IMR-90 (cell line): ENCODE results near the gene TAOK1. TPM values are rescaled to one million over a fixed set of nuclear protein-coding genes. Genes with fewer than 3 reads are reported as not detected.

Source experiments
- ATAC-seq: fragments of 200-7000 bp; cut with Tn5 transposase; 2 replicates; pipeline ENCODE4 v1.9.1; 2020; ENCODE audit warnings: low read depth, mild to moderate bottlenecking, moderate library complexity
- BruUV-seq: library from RNA; stranded (reverse); fragments of 400-500 nt; replicated peaks from 2 replicates; lab custom pipeline; 2021; lab: Mats Ljungman, UMichigan
- CTCF ChIA-PET: fragments of 300-600 bp; formaldehyde crosslinking; extraction: SDS; loops from one replicate; lab custom pipeline; 2021; ENCODE audit warnings: antibody characterized with exemption; lab: Yijun Ruan, JAX
- POLR2A ChIA-PET: fragments of 300-600 bp; sonication (Branson Sonifier 250); formaldehyde crosslinking; loops from one replicate; lab custom pipeline; 2022; ENCODE audit warnings: antibody characterized with exemption; ENCODE audit not compliant: unreplicated experiment; lab: Charles Lee
- DNase-seq: peaks from one replicate; pipeline ENCODE4 v3.0.0; 2013
- H2AFZ ChIP-seq: replicated peaks from 2 replicates; pipeline ENCODE3; 2013; ENCODE audit warnings: low read length, mild to moderate bottlenecking; ENCODE audit not compliant: poor library complexity
- H2AK5ac ChIP-seq: 2 replicates; pipeline ENCODE4 v1.6.1; 2013; ENCODE audit warnings: low read depth, low read length, inconsistent platforms
- H2AK9ac ChIP-seq: replicated peaks from 2 replicates; pipeline ENCODE3; 2013; ENCODE audit warnings: mild to moderate bottlenecking, low read depth, low read length, moderate library complexity; ENCODE audit not compliant: poor library complexity
- H2BK120ac ChIP-seq: 2 replicates; pipeline ENCODE4 v1.6.1; 2013; ENCODE audit warnings: low read depth, low read length, inconsistent platforms
- H2BK15ac ChIP-seq: 3 replicates; pipeline ENCODE4 v1.6.1; 2013; ENCODE audit warnings: low read depth, low read length, inconsistent platforms
- H2BK20ac ChIP-seq: 2 replicates; pipeline ENCODE4 v1.6.1; 2013; ENCODE audit warnings: low read depth, mild to moderate bottlenecking, inconsistent platforms, low read length, moderate library complexity
- H2BK5ac ChIP-seq: 2 replicates; pipeline ENCODE4 v1.6.1; 2013; ENCODE audit warnings: mild to moderate bottlenecking, low read depth, low read length, inconsistent platforms; ENCODE audit not compliant: poor library complexity, severe bottlenecking
- H3K14ac ChIP-seq: replicated peaks from 2 replicates; pipeline ENCODE4 v1.6.1; 2013; ENCODE audit warnings: low read depth, low read length, inconsistent platforms
- H3K18ac ChIP-seq: 2 replicates; pipeline ENCODE4 v1.6.1; 2013; ENCODE audit warnings: low read depth, low read length, control low read depth
- H3K23ac ChIP-seq: 2 replicates; pipeline ENCODE4 v1.6.1; 2013; ENCODE audit warnings: low read depth, low read length, inconsistent platforms
- H3K27ac ChIP-seq: 2 replicates; pipeline ENCODE4 v1.5.1; 2013; ENCODE audit warnings: mild to moderate bottlenecking, control low read depth, low read length; ENCODE audit not compliant: insufficient read depth
- H3K27me3 ChIP-seq: 2 replicates; pipeline ENCODE4 v1.6.1; 2013; ENCODE audit warnings: low read length; ENCODE audit not compliant: control insufficient read depth, insufficient read depth
- H3K36me3 ChIP-seq: 2 replicates; pipeline ENCODE4 v1.6.1; 2013; ENCODE audit warnings: low read length, mixed read lengths; ENCODE audit not compliant: control insufficient read depth, insufficient read depth
- H3K4ac ChIP-seq: 2 replicates; pipeline ENCODE4 v1.6.1; 2013; ENCODE audit warnings: low read depth, low read length, inconsistent platforms
- H3K4me1 ChIP-seq: 2 replicates; pipeline ENCODE4 v1.6.1; 2013; ENCODE audit warnings: low read length, mixed read lengths; ENCODE audit not compliant: control insufficient read depth, insufficient read depth
- H3K4me2 ChIP-seq: 2 replicates; pipeline ENCODE4 v1.6.1; 2013; ENCODE audit warnings: low read depth, mild to moderate bottlenecking, control low read depth, low read length, moderate library complexity
- H3K4me3 ChIP-seq: 2 replicates; pipeline ENCODE4 v1.5.1; 2013; ENCODE audit warnings: low read depth, mild to moderate bottlenecking, control low read depth, low read length, moderate library complexity; ENCODE audit not compliant: insufficient read depth
- H3K56ac ChIP-seq: 2 replicates; pipeline ENCODE4 v1.6.1; 2013; ENCODE audit warnings: low read length, inconsistent platforms; ENCODE audit not compliant: insufficient read depth; ENCODE audit errors: extremely low read depth
- H3K79me1 ChIP-seq, 2 experiments: 2 replicates each; pipeline ENCODE4 v1.6.1; 2013; ENCODE audit warnings: low read length in 2 of 2, inconsistent platforms in 1 of 2, low read depth in 1 of 2
- H3K9ac ChIP-seq: 2 replicates; pipeline ENCODE4 v1.6.1; 2013; ENCODE audit warnings: low read depth, low read length, control low read depth
- H3K9me1 ChIP-seq: 2 replicates; pipeline ENCODE4 v1.6.1; 2013; ENCODE audit warnings: low read length, inconsistent platforms; ENCODE audit not compliant: insufficient read depth
- H3K9me3 ChIP-seq: 2 replicates; pipeline ENCODE4 v1.6.1; 2013; ENCODE audit warnings: low read length; ENCODE audit not compliant: control insufficient read depth, insufficient read depth
- H4K20me1 ChIP-seq: 2 replicates; pipeline ENCODE4 v1.6.1; 2013; ENCODE audit warnings: low read length, inconsistent platforms; ENCODE audit not compliant: insufficient read depth
- H4K5ac ChIP-seq: 2 replicates; pipeline ENCODE4 v1.6.1; 2013; ENCODE audit warnings: mild to moderate bottlenecking, low read depth, low read length, control low read depth
- H4K8ac ChIP-seq, 2 experiments: 2 replicates each; pipeline ENCODE4 v1.6.1; 2013; ENCODE audit warnings: low read depth in 2 of 2, low read length in 2 of 2, control low read depth in 1 of 2, inconsistent platforms in 1 of 2
- H4K91ac ChIP-seq: 2 replicates; pipeline ENCODE4 v1.6.1; 2013; ENCODE audit warnings: low read depth, low read length, inconsistent platforms; ENCODE audit not compliant: insufficient read depth
- BHLHE40 ChIP-seq: fragments of 150-350 bp; IDR thresholded peaks from 2 replicates; pipeline ENCODE4 v1.6.1; 2016; ENCODE audit warnings: mild to moderate bottlenecking, low read depth, low read length
- CTCF ChIP-seq: conservative IDR thresholded peaks from 2 replicates; pipeline ENCODE4 v1.5.1; 2012; ENCODE audit warnings: mild to moderate bottlenecking, low read depth, low read length, improper control_type of control experiment
- MXI1 ChIP-seq: IDR thresholded peaks from 2 replicates; pipeline ENCODE4 v1.6.1; 2012; ENCODE audit warnings: low read depth, mild to moderate bottlenecking, low read length, moderate library complexity, borderline replicate concordance
- USF2 ChIP-seq: fragments of 150-350 bp; IDR thresholded peaks from 2 replicates; pipeline ENCODE4 v1.6.1; 2017; ENCODE audit warnings: mild to moderate bottlenecking, antibody characterized with exemption, low read length, low read depth
- WGBS, 2 experiments: methylation state at CpG; one replicate each; pipeline versions ENCODE4 v1.1.5 to v1.1.7; 2013; ENCODE audit warnings: missing lambda C conversion rate in 2 of 2; ENCODE audit not compliant: insufficient read length in 1 of 2; ENCODE audit errors: extremely low coverage in 2 of 2; 5-methylcytosine and 5-hydroxymethylcytosine counted together
- dilution Hi-C: fragments of 300-500 bp; cut with HindIII; formaldehyde crosslinking; loops from one replicate; pipeline ENCODE4 v1.14.3; 2018; ENCODE audit warnings: low sequenced_read_pairs; ENCODE audit not compliant: unreplicated experiment
- in situ Hi-C: fragments of 300-500 bp; cut with MboI; formaldehyde crosslinking; loops from 3 replicates; pipeline ENCODE4 v1.14.3; 2019; ENCODE audit warnings: low sequenced_read_pairs, inconsistent platforms, mixed read lengths
- intact Hi-C: fragments of 100-400 bp; cut with micrococcal nuclease; formaldehyde crosslinking; loops from 2 replicates; pipeline ENCODE4 v1.10.0; 2022
- polyA plus RNA-seq, 3 experiments: library from polyadenylated mRNA; depleted of rRNA; stranded (reverse); fragments of >200 nt; gene quantifications; 2 replicates each; pipeline ENCODE4 v1.2.3, GENCODE V29; 2012; ENCODE audit warnings: low replicate concordance in 1 of 3
- total RNA-seq: library from RNA; depleted of rRNA; stranded (reverse); fragments of >200 nt; gene quantifications from 2 replicates; pipeline ENCODE4 v1.2.3, GENCODE V29; 2012

Gene TAOK1
- total and polyA plus RNA-seq, 2 of the 4 experiments (the other 2 are of a cell fraction) = 9.8 to 91.8 TPM

DNA sequence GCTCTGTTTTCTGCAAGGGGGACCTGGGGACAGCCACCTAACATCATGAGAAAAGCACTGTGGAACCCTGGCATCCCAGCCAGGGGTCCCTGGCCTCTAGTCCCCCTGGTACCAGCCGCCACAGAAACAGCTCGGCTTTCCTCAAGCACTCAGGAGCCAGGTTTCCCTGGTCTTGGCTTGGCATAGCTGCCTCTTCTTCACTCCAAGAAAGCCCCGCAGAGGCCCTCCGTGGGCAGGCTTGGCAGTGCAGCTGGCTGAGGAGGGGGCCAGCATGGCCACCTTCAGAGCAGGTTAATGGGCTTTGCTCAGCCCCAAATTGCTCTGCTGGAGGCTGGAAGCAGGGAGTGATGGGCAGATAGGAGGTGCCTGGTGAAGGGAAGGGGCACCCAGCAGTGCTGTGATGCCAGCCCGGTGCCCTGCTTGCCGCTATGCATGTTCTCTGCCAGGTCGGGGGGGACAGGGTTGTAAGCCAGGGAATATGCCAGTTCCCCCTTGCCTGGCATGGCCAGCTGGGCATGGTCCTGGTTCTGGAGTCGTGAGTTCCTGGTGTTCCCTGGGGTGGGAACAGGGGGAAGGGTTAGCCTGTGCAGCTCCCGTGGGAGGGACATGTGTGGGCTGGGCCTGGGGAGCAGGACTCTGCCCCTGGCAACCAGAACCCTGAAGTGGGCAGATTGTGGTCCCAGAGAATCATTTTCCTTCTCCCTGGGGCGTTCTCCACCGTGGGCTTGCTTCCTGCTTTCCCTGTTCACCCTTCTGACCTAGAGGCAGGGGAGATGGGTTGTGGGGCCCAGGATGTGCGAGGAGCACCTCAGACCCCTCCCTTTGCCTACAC, 206.0 kb downstream of the TAOK1 start:
- Histone ChIP-seq H2BK20ac (no peak overlapping the region), H3K9ac (no peak overlapping the region), H3K56ac (no peak overlapping the region), H4K5ac (no peak overlapping the region), H3K9me1 (no peaks in the 10 kb centered on the region), H4K8ac (no peak overlapping the region), H3K4me2 (no peak overlapping the region), H3K27ac (no peak overlapping the region), H3K9me3 (no peaks in the 10 kb centered on the region), H2BK5ac (no peak overlapping the region), H2BK15ac (no peak overlapping the region), H2BK120ac (no peak overlapping the region), H3K4me3 (no peak overlapping the region), H3K27me3 (peaks cover 2% of the 10 kb centered on the region; the same call in 1 of the 2 replicates), H3K23ac (no peak overlapping the region), H3K14ac (no peak overlapping the region), H3K4me1 (peaks cover 16% of the 10 kb centered on the region), H3K36me3 (no peaks in the 10 kb centered on the region), H3K18ac (no peak overlapping the region), H2AK9ac (no peak overlapping the region), H3K4ac (no peak overlapping the region), H2AK5ac (0 out of 2 replicates have a peak overlapping the region, but pooled peaks have one; percentile 10), H4K20me1 (peaks cover 36% of the 10 kb centered on the region), H2AFZ (no peak overlapping the region), H4K91ac (no peak overlapping the region), H3K79me1 (peaks cover 0 to 16% of the 10 kb centered on the region in 2 experiments)
- BruUV-seq = no TSS peak
- in situ Hi-C loops (no loop called here), intact Hi-C loops (no loop called here), dilution Hi-C loops (no loop called here)
- ChIA-PET CTCF (no interaction called here), POLR2A (no interaction called here)
- TF ChIP-seq BHLHE40 (no peak), CTCF (no peak), MXI1 (no peak), USF2 (no peak)
- DNase-seq = no peak
- 85% methylated on average over 4 of the region's 12 CpGs; no CpG with 5 or more reads in 1 of the 2 experiments for WGBS, 2 experiments
- no peak for ATAC-seq
